Heart left ventricle (tissue), 16 donors: ENCODE results near the gene KIF26A. TPM values are rescaled to one million over a fixed set of nuclear protein-coding genes. Genes with fewer than 3 reads are reported as not detected.
A peak's percentile ranks its signal among the peaks of the same experiment; 100 is the strongest.

Experiments used
- ATAC-seq, 4 donors: fragments of 200-7000 bp; cut with Tn5 transposase; one replicate each; pipeline ENCODE4 v1.9.1; 2020 to 2022; ENCODE audit warnings: moderate library complexity in 4 of 4, mild to moderate bottlenecking in 3 of 4, moderate number of reproducible peaks in 1 of 4
- DNase-seq, 5 donors: peaks; one replicate each; pipeline ENCODE4 v3.0.0-alpha.2; 2020
- H3K27ac ChIP-seq, 12 donors: fragments of 200-600 bp; sonication (generic) in 4 of 12; one replicate each; pipeline versions ENCODE4 v1.5.0 to v1.8.0; 2016 to 2022; ENCODE audit warnings: mild to moderate bottlenecking in 2 of 12
- H3K27me3 ChIP-seq, 9 donors: fragments of 200-600 bp; sonication (generic) in 2 of 9; one replicate each; pipeline versions ENCODE4 v1.5.1 to v1.8.0; 2016 to 2022; ENCODE audit warnings: mild to moderate bottlenecking in 3 of 9
- H3K36me3 ChIP-seq, 9 donors: fragments of 200-600 bp; sonication (generic) in 2 of 9; one replicate each; pipeline versions ENCODE4 v1.5.0 to v1.8.0; 2018 to 2022; ENCODE audit warnings: mild to moderate bottlenecking in 2 of 9
- H3K4me1 ChIP-seq, 12 donors: fragments of 200-600 bp; sonication (generic) in 4 of 12; one replicate each; pipeline versions ENCODE4 v1.5.0 to v1.8.0; 2016 to 2022; ENCODE audit warnings: mild to moderate bottlenecking in 3 of 12
- H3K4me3 ChIP-seq, 12 donors: fragments of 200-600 bp; sonication (generic) in 4 of 12; one replicate each; pipeline versions ENCODE4 v1.5.0 to v1.8.0; 2017 to 2022; ENCODE audit warnings: mild to moderate bottlenecking in 9 of 12, moderate library complexity in 4 of 12
- H3K9me3 ChIP-seq, 12 donors: fragments of 200-600 bp; sonication (generic) in 4 of 12; one replicate each; pipeline versions ENCODE4 v1.5.0 to v1.8.0; 2016 to 2022; ENCODE audit warnings: mild to moderate bottlenecking in 1 of 12
- CTCF ChIP-seq, 12 donors: fragments of 200-600 bp; sonication (generic) in 4 of 12; IDR thresholded peaks; one replicate each; pipeline versions ENCODE4 v1.5.0 to v1.8.0; 2018 to 2022; ENCODE audit warnings: antibody characterized with exemption in 12 of 12, mild to moderate bottlenecking in 5 of 12
- POLR2A ChIP-seq, 2 donors: fragments of 450-650 bp; IDR thresholded peaks; one replicate each; pipeline ENCODE4 v1.6.1; 2017; ENCODE audit warnings: antibody characterized with exemption in 2 of 2, mild to moderate bottlenecking in 2 of 2, moderate library complexity in 2 of 2
- WGBS, 4 donors: extraction: QIAGEN DNeasy Blood & Tissue Kit in 2 of 4; methylation state at CpG; one replicate each; pipeline versions ENCODE4 v1.1.5 to v1.1.7; 2013 to 2018; 5-methylcytosine and 5-hydroxymethylcytosine counted together
- intact Hi-C, 10 donors: fragments of 100-400 bp; cut with DNase I; formaldehyde crosslinking; loops; one replicate each; pipeline versions ENCODE4 v1.11.1 to v1.14.2; 2022
- polyA plus RNA-seq, 2 donors: library from polyadenylated mRNA; stranded (reverse); fragments of 200-250 nt; gene quantifications; one replicate each; pipeline ENCODE4 v1.2.3, GENCODE V29; 2013
- total RNA-seq, 9 donors: library from RNA; depleted of rRNA in 2 of 9; stranded (reverse); fragments of >200 nt in 2 of 9; fragmentation: NEBNext Ultra II Directional in 3 of 9; extraction: Animal tissue kit (Norgen Biotek cat#: 25700) in 3 of 9; gene quantifications; one replicate each; pipeline versions ENCODE4 v1.1.0 to v1.2.4, GENCODE V29; 2016 to 2023
- donor health status: ischemic (EF 13 %, LVEDD 7.1; RV severe dilation, severe dysfunction).
- donor health status: healthy with polysubstance abuse.
- donor health status: DM: no; HTN: yes; CAD: no.
- donor health status: DM: no; HTN: no; CAD: no.
- donor health status: ischemic (EF 25% LVEDD 6.9; RV normal size, moderate dysfunction).
- donor health status: ischemic (EF 25% LVEDD 5.7; RV mildly dilated, moderate dysfunction).
- donor health status: healthy.
- donor health status: DM: yes; HTN: yes; CAD: no.
- donor health status: ischemic (EF 35%, LVEDD 5.7; RV mildly dilated, moderate dysfunction).
- donor health status: nonischemic (EF 11% LVEDD 7.7; RV severe dilation, severe dysfunction).
- donor health status: DM: yes; HTN: yes; CAD: no.
- donor health status: PGD.
- donor health status: ischemic (EF 29% LVEDD 5.4; RV normal size, mild dysfunction).
- donor health status: nonischemic (EF 23%, LVEDD 6.1; RV moderate dilation, normal function).

KIF26A gene
- total and polyA plus RNA-seq, 11 donors, result 4.9 to 12.6 (median 7.8) TPM

DNA sequence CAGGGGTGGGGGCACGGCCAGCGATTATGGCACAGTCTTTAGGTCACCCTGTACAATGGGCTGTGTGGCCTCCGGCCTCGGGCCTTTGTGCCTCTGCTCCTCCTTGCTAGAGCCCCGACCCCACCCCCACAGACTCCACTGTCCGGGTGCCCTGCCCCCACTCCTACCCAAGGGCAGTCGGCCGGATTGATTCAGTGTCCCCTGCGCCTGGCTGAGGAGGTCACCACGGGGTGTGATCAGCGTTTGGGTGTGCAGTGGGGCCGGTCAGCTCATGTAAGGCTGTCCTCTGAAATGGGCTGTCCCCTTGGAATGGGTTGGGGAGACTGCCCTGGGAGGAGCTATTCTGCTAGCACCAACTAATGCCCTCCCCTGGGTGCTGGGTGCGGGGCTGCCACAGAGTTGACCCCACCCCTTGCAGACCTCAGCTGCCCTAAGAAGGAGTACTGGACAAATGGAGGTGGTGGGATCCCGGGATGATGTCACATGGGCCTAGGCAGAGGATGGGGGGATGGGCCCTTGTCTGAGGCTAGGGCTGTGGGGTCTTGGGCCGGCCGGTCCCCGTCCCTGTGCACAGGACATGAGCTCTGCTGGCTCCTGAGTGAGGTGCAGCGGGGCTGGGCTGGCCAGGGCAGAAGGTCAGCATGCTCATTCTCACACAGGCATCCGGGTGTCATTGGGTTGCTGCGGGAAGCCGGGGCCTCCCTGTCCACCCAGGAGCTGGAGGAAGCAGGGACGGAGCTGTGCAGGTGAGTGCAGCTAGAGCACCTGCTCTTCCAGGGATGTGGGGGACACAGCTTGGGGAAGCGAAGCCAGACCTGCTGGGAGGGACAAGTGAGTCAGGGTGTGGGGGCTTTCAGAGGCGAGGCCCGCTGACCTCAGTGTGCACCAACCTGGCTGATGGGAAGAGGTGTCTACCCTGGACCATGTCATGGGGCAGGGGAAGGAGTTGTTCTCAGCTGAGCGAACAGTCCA, 29.5 kb upstream of the KIF26A start:
- TF ChIP-seq POLR2A (IDR thresholded peaks at IDR 0.05), result no peak
- no peak for TF ChIP-seq CTCF (IDR thresholded peaks at IDR 0.05)
- no peak overlapping the region for H3K27ac ChIP-seq
- WGBS, 4 donors, result 63 to 70% (median 65%) methylated on average over 14 to 26 of the region's 26 CpGs
- no peaks in the 10 kb centered on the region for H3K4me1 ChIP-seq
- ATAC-seq (no peak), DNase-seq (peak in 3 of 5 donors; percentile 14 to 49 (median 24))
- no peak overlapping the region for H3K4me3 ChIP-seq
- H3K27me3 ChIP-seq, result peaks cover 0 to 19% (median 0%) of the 10 kb centered on the region in 9 donors
- intact Hi-C loops, result no loop called here
- no peaks in the 10 kb centered on the region for H3K36me3 ChIP-seq
- no peaks in the 10 kb centered on the region for H3K9me3 ChIP-seq

DNA sequence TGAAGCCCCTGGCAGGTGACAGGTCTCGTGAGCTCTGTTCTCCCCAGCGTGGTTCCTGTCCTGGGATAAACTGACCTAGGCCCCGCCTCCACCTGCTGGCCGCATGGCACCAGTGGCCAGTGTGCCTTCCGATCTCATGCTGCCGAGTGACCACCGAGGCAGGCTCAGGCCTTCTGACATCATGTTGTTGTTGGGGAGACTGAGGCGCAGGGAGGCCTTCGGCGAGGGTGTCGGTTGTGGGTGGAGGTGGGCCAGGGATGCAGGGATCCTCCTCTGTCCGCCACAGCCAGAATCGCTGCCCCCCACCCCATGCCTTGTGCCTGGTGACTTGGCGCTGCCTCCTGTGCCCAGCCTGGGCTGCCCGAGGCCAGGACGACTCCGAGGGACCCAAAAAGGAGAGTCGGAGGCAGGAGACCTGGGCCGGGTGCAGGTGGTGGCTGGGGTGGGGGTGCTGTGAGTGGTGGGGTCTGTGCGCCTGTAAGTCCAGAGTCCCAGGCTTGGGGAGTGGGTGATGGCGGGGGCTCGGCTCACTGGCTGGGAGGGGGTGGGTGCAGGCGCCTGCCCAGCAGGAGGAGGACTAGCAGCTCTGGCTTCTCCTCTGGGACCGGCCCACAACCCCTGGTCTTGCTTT, 28.5 kb upstream of the KIF26A start:
- peaks cover 0 to 24% (median 0%) of the 10 kb centered on the region in 9 donors for H3K27me3 ChIP-seq
- no peaks in the 10 kb centered on the region for H3K36me3 ChIP-seq
- no peak overlapping the region for H3K27ac ChIP-seq
- intact Hi-C loops, result no loop called here
- peak in 2 of 5 donors; percentile 19 to 25 for DNase-seq
- no peak overlapping the region for H3K4me3 ChIP-seq
- no peak for TF ChIP-seq CTCF (IDR thresholded peaks at IDR 0.05)
- WGBS, 4 donors, result 67 to 90% (median 88%) methylated on average over 11 to 24 of the region's 24 CpGs
- H3K9me3 ChIP-seq, result no peaks in the 10 kb centered on the region
- no peaks in the 10 kb centered on the region for H3K4me1 ChIP-seq
- no peak for ATAC-seq

DNA sequence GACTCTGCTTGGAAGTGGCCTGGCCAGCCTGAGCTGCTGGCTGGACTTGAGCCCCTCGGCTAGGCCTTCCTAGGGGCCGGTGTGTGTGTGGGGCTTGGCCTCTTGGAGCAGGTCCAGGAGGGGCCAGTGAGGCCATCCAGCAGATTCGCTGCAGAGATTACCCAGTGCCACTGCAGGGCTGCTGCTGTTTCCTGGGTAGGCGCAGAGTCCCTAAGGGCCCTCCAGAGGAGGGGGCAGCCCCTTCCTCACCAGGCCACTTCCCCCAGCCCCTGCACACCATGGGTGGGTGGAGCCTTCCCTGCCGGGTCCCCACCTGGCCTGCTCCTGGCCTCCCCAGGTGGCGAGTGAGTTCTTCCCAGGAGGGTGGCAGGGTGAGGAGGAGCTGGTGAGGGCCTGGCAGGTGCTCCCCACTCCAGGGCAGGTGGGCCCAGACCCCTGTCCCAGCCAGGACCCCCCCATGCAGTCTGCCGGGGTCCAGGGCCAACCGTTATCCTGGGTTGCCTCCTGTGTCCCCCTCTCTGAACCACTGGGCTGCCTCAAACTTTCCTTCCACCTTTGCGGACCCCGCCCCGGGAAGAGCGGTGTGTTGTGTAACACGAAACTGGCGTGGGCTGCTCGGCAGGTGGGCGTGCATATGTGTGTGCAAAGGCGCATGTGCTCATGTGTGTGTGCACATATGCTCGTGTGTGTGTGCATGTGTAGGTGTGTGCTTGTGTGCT, 27.7 kb upstream of the KIF26A start:
- Histone ChIP-seq H3K9me3 (no peaks in the 10 kb centered on the region), H3K4me1 (no peaks in the 10 kb centered on the region), H3K4me3 (no peak overlapping the region), H3K36me3 (no peaks in the 10 kb centered on the region), H3K27me3 (peaks cover 0 to 17% (median 3%) of the 10 kb centered on the region in 9 donors), H3K27ac (no peak overlapping the region)
- no peak for ATAC-seq
- TF ChIP-seq POLR2A (IDR thresholded peaks at IDR 0.05) (no peak), CTCF (IDR thresholded peaks at IDR 0.05) (no peak)
- intact Hi-C loops, result no loop called here
- WGBS, 4 donors, result 73 to 84% (median 76%) methylated on average over 14 to 18 of the region's 18 CpGs
- DNase-seq, result peak in 3 of 5 donors; percentile 15 to 46 (median 18)
